Skeletal muscle tissue (tissue), 4 donors: ENCODE measurements around the gene TNP1. TPM values are rescaled to one million over a fixed set of nuclear protein-coding genes. Genes with fewer than 3 reads are reported as not detected.

Experiments used
- H3K27ac ChIP-seq: one replicate; pipeline ENCODE4 v1.7.0; 2013; ENCODE audit warnings: mild to moderate bottlenecking, low read depth, low read length, inconsistent platforms
- H3K27me3 ChIP-seq, 3 donors: one replicate each; pipeline ENCODE4 v1.7.0; 2013; ENCODE audit warnings: low read length in 3 of 3; ENCODE audit not compliant: control insufficient read depth in 3 of 3, insufficient read depth in 3 of 3
- H3K36me3 ChIP-seq, 3 donors: one replicate each; pipeline ENCODE4 v1.7.0; 2013; ENCODE audit warnings: low read length in 3 of 3; ENCODE audit not compliant: control insufficient read depth in 3 of 3, insufficient read depth in 3 of 3
- H3K4me1 ChIP-seq, 3 donors: one replicate each; pipeline ENCODE4 v1.7.0; 2013; ENCODE audit warnings: low read length in 3 of 3, mild to moderate bottlenecking in 3 of 3; ENCODE audit not compliant: control insufficient read depth in 3 of 3, insufficient read depth in 3 of 3
- H3K4me3 ChIP-seq, 3 donors: one replicate each; pipeline ENCODE4 v1.7.0; 2013; ENCODE audit warnings: low read length in 3 of 3
- H3K9ac ChIP-seq, 3 donors: one replicate each; pipeline ENCODE4 v1.7.0; 2013; ENCODE audit warnings: low read length in 3 of 3, mild to moderate bottlenecking in 3 of 3, moderate library complexity in 2 of 3, low read depth in 1 of 3
- H3K9me3 ChIP-seq, 3 donors: one replicate each; pipeline ENCODE4 v1.7.0; 2013; ENCODE audit warnings: low read length in 3 of 3; ENCODE audit not compliant: control insufficient read depth in 3 of 3
- total RNA-seq: library from RNA; depleted of rRNA; stranded (reverse); fragments of >200 nt; gene quantifications from one replicate; pipeline ENCODE4 v1.2.3, GENCODE V29; 2014
- donor health status: Osteomylitis.

The TNP1 gene
- total RNA-seq, 1 donor from 2014 or later: not detected

GRCh38 chr2:216888887-216889622 is 29.2 kb upstream of the TNP1 start:
- no peaks in the 10 kb centered on the region for H3K9me3 ChIP-seq
- H3K9ac ChIP-seq: peak overlapping the region; percentile 35 to 59 (median 54)
- H3K36me3 ChIP-seq: no peaks in the 10 kb centered on the region
- H3K4me1 ChIP-seq: peaks cover 37 to 51% (median 40%) of the 10 kb centered on the region in 3 donors
- peak overlapping the region; percentile 90 for H3K27ac ChIP-seq
- peak overlapping the region in 2 of 3 donors; percentile 9 to 37 for H3K4me3 ChIP-seq
- H3K27me3 ChIP-seq: no peaks in the 10 kb centered on the region

DNA sequence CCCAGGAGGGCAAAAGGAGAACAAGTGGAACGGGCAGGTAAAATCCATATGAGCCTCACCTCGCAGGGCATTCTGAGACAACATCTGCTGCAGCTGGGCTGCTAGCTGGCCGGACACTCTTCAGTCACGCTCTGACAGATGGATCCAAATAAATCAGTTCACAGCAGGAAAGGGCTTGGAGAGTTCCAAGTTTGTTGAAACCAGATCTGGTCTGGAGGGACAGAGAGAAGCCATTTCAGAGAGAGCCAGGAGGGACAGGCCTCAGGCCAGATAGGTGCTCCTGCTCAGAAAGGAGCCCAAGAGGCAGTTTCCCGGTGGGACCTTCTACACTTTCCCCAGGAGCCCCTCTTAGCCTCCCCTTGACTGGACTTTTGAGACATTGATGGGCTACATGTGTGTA is 28.2 kb upstream of the TNP1 start:
- Histone ChIP-seq H3K27me3 (no peaks in the 10 kb centered on the region), H3K36me3 (no peaks in the 10 kb centered on the region), H3K27ac (peak overlapping the region; percentile 90), H3K9ac (peak overlapping the region in 2 of 3 donors; percentile 27 to 53), H3K9me3 (no peaks in the 10 kb centered on the region), H3K4me3 (peak overlapping the region in 1 of 3 donors; percentile 23), H3K4me1 (peaks cover 42 to 61% (median 48%) of the 10 kb centered on the region in 3 donors)

- peak overlapping the region; percentile 3 to 52 (median 15) for H3K9ac ChIP-seq
- H3K27me3 ChIP-seq: no peaks in the 10 kb centered on the region
- H3K4me1 ChIP-seq: peaks cover 42 to 70% (median 54%) of the 10 kb centered on the region in 3 donors
- H3K36me3 ChIP-seq: no peaks in the 10 kb centered on the region
- H3K4me3 ChIP-seq: peak overlapping the region in 2 of 3 donors; percentile 3 to 45
- no peaks in the 10 kb centered on the region for H3K9me3 ChIP-seq
- H3K27ac ChIP-seq: peak overlapping the region; percentile 90
Measured at GRCh38 chr2:216887138-216887537, 27.3 kb upstream of the TNP1 start.

GRCh38 chr2:216885117-216885553 is 25.3 kb upstream of the TNP1 start:
- Histone ChIP-seq H3K27me3 (no peaks in the 10 kb centered on the region), H3K4me1 (peaks cover 56 to 88% (median 71%) of the 10 kb centered on the region in 3 donors)

DNA sequence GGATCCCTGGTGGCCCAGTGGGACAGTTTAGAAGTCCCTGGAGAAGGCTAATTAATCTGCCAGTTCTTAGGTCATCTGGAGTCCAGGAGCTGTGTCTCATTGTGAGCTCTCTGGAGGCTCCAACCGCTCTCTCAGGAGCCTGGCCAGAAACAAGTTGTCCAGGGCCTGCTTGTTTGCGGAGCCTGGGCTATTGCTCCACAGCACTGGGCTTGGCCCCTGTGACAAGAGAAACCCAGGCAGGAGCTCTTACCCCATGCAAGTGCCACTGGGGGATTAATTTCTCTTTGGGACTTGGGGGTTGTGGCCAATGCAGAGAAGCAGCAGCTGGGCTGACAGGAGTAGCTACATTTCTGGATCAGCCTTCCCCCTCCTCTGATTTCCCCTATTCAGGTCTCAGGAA is 24.5 kb upstream of the TNP1 start:
- Histone ChIP-seq H3K4me3 (no peak overlapping the region), H3K4me1 (peaks cover 53 to 89% (median 71%) of the 10 kb centered on the region in 3 donors), H3K27ac (peak overlapping the region; percentile 49), H3K9me3 (no peaks in the 10 kb centered on the region), H3K27me3 (no peaks in the 10 kb centered on the region), H3K36me3 (no peaks in the 10 kb centered on the region), H3K9ac (peak overlapping the region in 1 of 3 donors; percentile 50)

More at GRCh38 chr2:216885117-216885553, 25.3 kb upstream of the TNP1 start:
- no peak overlapping the region for H3K4me3 ChIP-seq
- no peaks in the 10 kb centered on the region for H3K36me3 ChIP-seq
- H3K27ac ChIP-seq: peak overlapping the region; percentile 22
- H3K9me3 ChIP-seq: no peaks in the 10 kb centered on the region
- H3K9ac ChIP-seq: no peak overlapping the region

- Histone ChIP-seq H3K36me3 (no peaks in the 10 kb centered on the region), H3K9ac (no peak overlapping the region), H3K4me3 (no peak overlapping the region), H3K27ac (no peak overlapping the region), H3K27me3 (no peaks in the 10 kb centered on the region), H3K9me3 (no peaks in the 10 kb centered on the region), H3K4me1 (peaks cover 44 to 83% (median 60%) of the 10 kb centered on the region in 3 donors)
Measured at GRCh38 chr2:216882876-216883275, 23.0 kb upstream of the TNP1 start.

DNA sequence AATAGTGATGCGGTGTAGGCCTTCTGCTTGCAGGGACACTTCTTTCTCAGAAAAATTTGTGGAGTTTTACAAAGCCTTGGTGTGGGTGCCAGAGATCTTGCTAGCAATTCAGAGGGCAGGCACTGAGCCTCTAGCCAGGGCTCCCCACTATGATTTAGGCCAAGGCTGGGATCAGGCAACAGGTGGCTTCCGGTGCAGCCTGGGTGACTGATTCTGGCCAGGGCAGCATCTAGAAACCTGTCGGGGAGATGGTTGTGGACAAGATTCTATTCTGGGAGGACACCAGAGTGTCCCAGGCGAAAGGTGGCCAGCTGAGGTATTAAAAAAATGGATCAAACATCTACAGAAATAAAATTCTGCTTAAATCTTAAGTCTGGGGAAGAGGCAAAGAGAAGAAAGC is 21.5 kb upstream of the TNP1 start:
- H3K9me3 ChIP-seq: no peaks in the 10 kb centered on the region
- H3K36me3 ChIP-seq: no peaks in the 10 kb centered on the region
- peaks cover 34 to 72% (median 46%) of the 10 kb centered on the region in 3 donors for H3K4me1 ChIP-seq
- H3K27ac ChIP-seq: peak overlapping the region; percentile 80
- H3K4me3 ChIP-seq: peak overlapping the region in 1 of 3 donors; percentile 13
- H3K9ac ChIP-seq: peak overlapping the region; percentile 26 to 75 (median 68)
- H3K27me3 ChIP-seq: no peaks in the 10 kb centered on the region

DNA sequence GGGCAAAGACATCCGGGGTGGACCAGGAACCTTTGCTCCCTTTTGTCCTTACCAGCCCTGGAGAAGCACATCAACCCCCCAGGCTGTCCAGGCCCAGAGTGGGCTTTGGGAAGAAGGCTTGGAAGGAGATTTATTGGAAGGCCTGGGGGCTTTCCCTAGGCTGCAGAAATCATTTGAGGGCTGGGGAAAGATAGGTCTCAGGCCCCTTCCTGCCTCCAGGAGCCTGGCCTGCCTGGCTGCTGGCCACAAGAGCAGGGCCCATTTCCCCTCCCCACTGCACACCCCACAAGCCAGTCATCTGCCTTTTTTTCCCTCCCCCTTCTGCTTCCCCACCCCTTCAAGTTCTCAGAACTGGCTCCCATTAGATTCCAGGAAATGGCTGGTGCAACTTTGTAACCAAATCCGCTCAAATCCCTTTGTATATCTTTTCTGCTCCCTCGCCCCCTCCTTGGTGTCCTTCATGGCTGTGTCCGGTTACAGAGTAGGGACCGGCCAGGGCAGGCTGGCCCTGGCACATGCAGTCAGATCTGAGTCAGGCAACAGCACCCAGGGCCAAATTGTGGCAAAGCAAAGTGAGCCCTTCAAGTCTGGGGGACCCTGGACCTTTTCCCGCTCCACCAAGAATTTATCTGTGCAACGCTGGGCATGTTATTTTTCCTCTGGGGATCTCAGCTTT is 20.8 kb upstream of the TNP1 start:
- no peaks in the 10 kb centered on the region for H3K9me3 ChIP-seq
- peaks cover 31 to 67% (median 43%) of the 10 kb centered on the region in 3 donors for H3K4me1 ChIP-seq
- H3K9ac ChIP-seq: peak overlapping the region; percentile 26 to 75 (median 68)
- H3K27me3 ChIP-seq: no peaks in the 10 kb centered on the region
- H3K36me3 ChIP-seq: no peaks in the 10 kb centered on the region
- H3K27ac ChIP-seq: peak overlapping the region; percentile 80
- H3K4me3 ChIP-seq: no peak overlapping the region

GRCh38 chr2:216879727-216880508 is 20.1 kb upstream of the TNP1 start:
- H3K9ac ChIP-seq: peak overlapping the region in 2 of 3 donors; percentile 50 to 59

More at GRCh38 chr2:216879727-216880508, 20.1 kb upstream of the TNP1 start:
- Histone ChIP-seq H3K36me3 (no peaks in the 10 kb centered on the region), H3K9me3 (no peaks in the 10 kb centered on the region), H3K27me3 (no peaks in the 10 kb centered on the region), H3K4me3 (no peak overlapping the region), H3K4me1 (peaks cover 31 to 66% (median 43%) of the 10 kb centered on the region in 3 donors), H3K27ac (peak overlapping the region; percentile 80)
